ENCODE measurements around the gene MYO1E.
"Not testable (repeated sequence)": the region's sequence is repeated elsewhere in the genome, so short reads cannot be mapped to it uniquely, and the experiment has no call there.

MYO1E gene

GRCh38 chr15:59157840-59158700 lies 214.6 kb downstream of the MYO1E start:
- DNase-seq: no peak

DNA sequence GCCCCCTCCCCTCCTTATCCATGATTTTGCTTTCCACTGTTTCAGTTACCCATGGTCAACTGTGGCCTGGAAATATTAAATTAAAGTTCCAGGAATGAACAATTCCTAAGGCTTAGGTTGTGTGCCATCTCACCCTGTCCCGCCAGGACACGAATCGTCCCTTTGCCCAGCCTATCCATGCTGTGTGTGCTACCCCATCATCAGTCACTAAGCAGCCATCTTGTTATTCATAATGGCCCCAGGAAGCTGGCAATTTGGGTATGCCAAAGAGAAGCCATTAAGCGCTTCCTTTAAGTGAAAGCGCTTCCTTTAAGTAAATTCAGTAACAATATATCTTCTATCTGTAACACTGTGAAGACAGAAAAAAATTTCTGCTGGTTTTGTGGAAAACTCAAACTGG lies 215.3 kb downstream of the MYO1E start:
- DNase-seq: no peak

GRCh38 chr15:59155431-59155830 lies 217.2 kb downstream of the MYO1E start:
- DNase-seq: no peak

- DNase-seq: no peak
Observed at GRCh38 chr15:59154243-59154642, 218.4 kb downstream of the MYO1E start.

GRCh38 chr15:59153466-59153865 lies 219.2 kb downstream of the MYO1E start:
- DNase-seq: no peak

GRCh38 chr15:59152694-59153450 lies 219.8 kb downstream of the MYO1E start:
- DNase-seq: no peak

DNA sequence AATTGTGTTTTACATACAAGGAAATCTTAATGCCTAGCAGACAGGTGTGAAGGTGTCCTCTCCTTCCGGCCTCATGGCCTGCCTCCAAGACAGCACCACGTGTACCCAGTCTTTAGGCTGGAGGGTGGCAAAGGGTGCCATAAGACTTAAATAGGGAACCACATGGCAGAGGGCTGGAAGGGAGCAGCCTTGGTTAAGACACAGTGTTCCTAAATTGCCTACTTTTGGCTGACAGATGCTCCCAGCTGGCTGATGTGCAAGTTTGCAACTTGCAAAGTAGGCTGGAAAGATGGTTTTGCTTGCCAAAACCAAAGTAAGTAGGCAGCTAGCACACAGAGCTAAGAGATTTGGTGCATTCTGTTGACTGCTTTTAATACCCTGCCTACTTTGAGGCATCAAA lies 222.5 kb downstream of the MYO1E start:
- DNase-seq: no peak

GRCh38 chr15:59148153-59148833 lies 224.4 kb downstream of the MYO1E start:
- no peak for DNase-seq

DNA sequence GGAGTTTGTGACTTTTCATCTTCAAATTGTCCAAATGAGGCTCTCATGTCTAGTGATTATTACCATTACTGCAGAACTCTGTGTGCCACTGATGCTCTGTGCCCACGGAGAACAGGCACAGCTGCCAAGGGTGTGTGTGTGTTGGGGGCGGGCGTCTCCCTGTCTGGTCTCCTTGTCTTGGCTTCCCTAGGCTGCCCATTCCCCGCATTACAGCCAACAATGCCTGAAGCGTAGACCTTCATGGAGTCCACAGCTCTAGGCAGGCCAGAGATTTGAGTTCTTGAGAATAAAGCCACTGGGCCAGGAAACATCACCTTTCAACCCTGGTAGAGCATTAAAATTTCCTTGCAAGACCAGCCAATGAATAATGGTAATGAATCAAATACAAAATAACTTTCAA lies 225.0 kb downstream of the MYO1E start:
- DNase-seq: no peak

GRCh38 chr15:59144594-59144993 lies 228.1 kb downstream of the MYO1E start:
- DNase-seq: not testable (repeated sequence)

GRCh38 chr15:59143281-59143680 lies 229.4 kb downstream of the MYO1E start:
- DNase-seq: no peak

GRCh38 chr15:59140422-59141226 lies 232.0 kb downstream of the MYO1E start:
- no peak for DNase-seq

DNA sequence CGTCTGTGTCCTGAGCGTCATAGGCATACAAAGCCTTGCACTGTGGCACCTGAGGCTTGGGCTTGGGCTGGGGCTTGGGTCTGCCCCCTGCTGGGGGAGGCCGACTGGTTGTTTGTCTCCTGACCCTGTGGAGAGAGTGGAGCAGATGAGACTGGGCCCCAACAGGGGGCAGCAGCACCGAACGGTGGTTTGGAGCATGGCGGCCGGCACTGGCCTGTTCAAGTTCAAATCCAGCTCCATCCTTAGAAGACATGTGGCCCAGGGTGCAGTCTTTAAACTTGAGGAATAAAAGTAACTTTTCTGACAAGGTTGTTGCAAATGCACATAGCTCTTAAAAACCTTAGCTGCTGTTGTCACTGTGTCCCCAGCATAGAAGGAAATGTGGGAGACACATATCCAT lies 234.4 kb downstream of the MYO1E start:
- DNase-seq: peak; percentile 57

DNA sequence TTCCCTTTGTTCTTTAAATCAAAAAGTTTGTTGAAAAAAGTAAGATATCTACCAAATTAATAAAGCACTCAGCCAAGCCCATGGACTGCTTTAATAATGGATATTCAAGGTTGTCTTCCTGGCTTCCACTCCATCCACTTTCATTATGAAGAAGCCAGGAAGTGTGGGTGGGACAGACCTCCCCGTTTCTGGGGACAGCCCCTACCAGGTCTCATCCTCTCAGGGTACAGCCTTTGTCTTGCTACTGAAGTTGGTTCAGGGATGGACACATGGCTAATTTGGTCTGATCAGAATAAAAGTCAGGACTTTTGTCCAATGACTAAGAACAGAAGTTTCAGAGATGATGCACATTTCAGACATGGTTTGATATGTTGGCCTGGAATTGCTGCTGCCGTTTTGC lies 235.1 kb downstream of the MYO1E start:
- no peak for DNase-seq

DNA sequence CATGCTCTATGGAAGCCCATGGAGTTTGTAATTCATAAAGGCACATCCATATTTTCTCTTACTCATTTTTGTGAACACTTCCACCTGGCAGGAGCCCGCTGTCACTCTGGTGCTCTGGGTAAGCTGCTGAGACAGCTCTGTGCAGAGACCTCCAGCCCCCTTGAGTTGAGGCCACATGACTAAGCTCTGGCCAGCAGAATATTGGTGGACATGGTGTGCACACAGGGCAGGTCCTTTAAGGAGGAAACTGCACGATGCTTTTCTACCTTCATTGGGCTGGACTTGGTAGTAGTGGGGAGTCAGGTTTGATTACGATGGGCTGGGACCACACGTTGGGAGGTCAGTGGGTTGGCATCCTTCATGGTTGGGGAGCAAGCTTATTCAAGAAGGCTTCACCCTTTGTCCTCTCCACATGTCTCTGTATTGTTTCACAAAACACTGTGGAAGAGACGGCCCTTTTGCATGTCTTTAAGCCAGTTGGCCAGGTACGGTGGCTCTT lies 238.7 kb downstream of the MYO1E start:
- no peak for DNase-seq

- no peak for DNase-seq
Observed at GRCh38 chr15:59131969-59132562, 240.6 kb downstream of the MYO1E start.

GRCh38 chr15:59131456-59131855 lies 241.2 kb downstream of the MYO1E start:
- DNase-seq: no peak

DNA sequence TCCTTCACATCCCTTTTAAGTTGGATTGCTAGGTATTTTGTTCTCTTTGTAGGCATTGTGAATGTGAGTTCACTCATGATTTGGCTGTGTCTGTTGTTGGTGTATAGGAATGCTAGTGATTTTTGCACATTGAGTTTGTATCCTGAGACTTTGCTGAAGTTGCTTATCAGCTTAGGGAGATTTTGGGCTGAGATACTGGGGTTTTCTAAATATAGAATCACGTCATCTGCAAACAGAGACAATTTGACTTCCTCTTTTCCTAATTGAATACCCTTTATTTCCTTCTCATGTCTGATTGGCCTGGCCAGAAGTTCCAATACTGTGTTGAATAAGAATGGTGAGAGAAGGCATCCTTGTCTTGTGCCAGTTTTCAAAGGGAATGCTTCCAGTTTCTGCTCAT lies 245.4 kb downstream of the MYO1E start:
- DNase-seq: not testable (repeated sequence)

DNA sequence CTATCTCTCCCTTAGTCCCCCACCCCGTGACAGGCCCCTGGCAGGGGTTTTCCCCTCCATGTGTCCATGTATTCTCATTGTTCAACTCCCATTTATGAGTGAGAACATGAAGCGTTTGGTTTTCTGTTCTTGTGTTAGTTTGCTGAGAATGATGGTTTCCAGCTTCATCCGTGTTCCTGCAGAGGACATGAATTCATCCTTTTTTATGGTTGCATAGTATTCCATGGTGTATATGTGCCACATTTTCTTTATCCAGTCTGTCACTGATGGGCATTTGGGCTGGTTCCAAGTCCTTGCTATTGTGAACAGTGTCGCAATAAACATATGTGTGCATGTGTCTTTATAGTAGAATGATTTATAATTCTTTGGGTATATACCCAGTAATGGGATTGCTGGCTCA lies 247.0 kb downstream of the MYO1E start:
- not testable (repeated sequence) for DNase-seq

DNA sequence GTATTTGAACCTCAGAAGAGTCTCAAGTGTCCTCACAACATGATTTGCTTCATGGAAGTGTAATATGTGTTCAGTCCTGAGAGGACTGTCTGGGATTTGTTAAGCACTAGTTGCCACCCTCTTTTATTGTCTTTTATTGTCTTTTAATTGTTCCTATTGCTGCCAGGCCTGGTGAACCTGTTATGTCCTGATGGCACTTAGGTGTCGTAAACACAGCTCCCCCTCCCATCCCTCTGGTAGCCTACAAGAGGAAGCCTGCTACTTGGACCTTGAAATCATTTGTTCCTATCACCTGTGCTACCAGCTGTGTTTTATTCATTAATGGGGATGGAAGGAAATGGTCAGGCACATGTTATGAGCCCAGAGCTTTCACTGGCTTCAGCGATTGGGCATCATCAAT lies 248.4 kb downstream of the MYO1E start:
- DNase-seq: no peak

- no peak for DNase-seq
Observed at GRCh38 chr15:59120937-59121336, 251.7 kb downstream of the MYO1E start.

DNA sequence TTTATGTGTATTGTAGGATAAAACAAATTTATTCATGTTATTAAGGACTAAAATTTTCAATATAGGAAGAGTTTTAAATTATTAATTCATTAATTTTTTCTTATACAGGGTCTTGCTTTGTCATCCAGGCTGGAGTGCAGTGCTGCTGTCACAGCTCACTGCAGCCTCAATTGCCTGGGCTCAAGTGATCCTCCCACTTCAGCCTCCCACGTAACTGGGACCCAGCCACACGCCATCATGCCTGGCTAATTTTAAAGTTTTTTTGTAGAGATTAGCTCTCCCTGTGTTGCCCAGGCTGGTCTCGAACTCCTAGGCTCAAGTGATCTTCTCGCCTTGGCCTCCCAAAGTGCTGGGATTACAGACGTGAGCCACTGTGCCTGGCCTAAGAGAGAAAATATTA lies 253.0 kb downstream of the MYO1E start:
- DNase-seq: no peak
